Stimulated activated CD8-positive, alpha-beta memory T cell treated with anti-CD3 and anti-CD28 coated beads, Interleukin-12 subunit alpha, Interleukin-12 subunit beta, amount 100 ng/mL, for 24 hours (primary cell): ENCODE results near the gene TSN.
"Not testable (repeated sequence)": the region's sequence is repeated elsewhere in the genome, so short reads cannot be mapped to it uniquely, and the experiment has no call there.

Experiments
- DNase-seq: peaks from one replicate; pipeline ENCODE4 v3.0.0-alpha.2; 2020; ENCODE audit errors: extremely low read depth

TSN gene

GRCh38 chr2:121801916-121802315, 46.5 kb downstream of the TSN start:
- DNase-seq: no peak

GRCh38 chr2:121803503-121803902, 48.1 kb downstream of the TSN start:
- DNase-seq: no peak

GRCh38 chr2:121804340-121804739, 48.9 kb downstream of the TSN start:
- DNase-seq: no peak

- DNase-seq: no peak
These were observed 49.7 kb downstream of the TSN start for GRCh38 chr2:121804997-121805765.

- no peak for DNase-seq
These were observed 50.3 kb downstream of the TSN start for GRCh38 chr2:121805766-121806143.

GRCh38 chr2:121807771-121808170, 52.3 kb downstream of the TSN start:
- not testable (repeated sequence) for DNase-seq

- no peak for DNase-seq
These were observed 54.2 kb downstream of the TSN start for GRCh38 chr2:121809607-121810006.

GRCh38 chr2:121810959-121811853, 55.8 kb downstream of the TSN start:
- no peak for DNase-seq

GRCh38 chr2:121813083-121813482, 57.6 kb downstream of the TSN start:
- DNase-seq: not testable (repeated sequence)

- DNase-seq: no peak
These were observed 59.8 kb downstream of the TSN start for GRCh38 chr2:121815216-121815615.

- no peak for DNase-seq
These were observed 61.3 kb downstream of the TSN start for GRCh38 chr2:121816797-121817196.

GRCh38 chr2:121817304-121817703, 61.9 kb downstream of the TSN start:
- DNase-seq: not testable (repeated sequence)
